MM.1S (cell line): ENCODE data around the gene COX5A.

ENCODE experiments used
- EZH2 ChIP-seq: fragments of 300-600 bp; sonication (generic); optimal IDR thresholded peaks from 2 replicates; pipeline ENCODE3; 2017; ENCODE audit warnings: low read depth, mild to moderate bottlenecking, antibody characterized with exemption, low read length, mixed read lengths
- TF ChIP-seq, protein P1 (sequence below): fragments of 300-600 bp; sonication (generic); IDR thresholded peaks from 2 replicates; pipeline ENCODE4 v1.5.1; 2016; ENCODE audit warnings: antibody characterized with exemption, low read length, mixed read lengths

DNA sequence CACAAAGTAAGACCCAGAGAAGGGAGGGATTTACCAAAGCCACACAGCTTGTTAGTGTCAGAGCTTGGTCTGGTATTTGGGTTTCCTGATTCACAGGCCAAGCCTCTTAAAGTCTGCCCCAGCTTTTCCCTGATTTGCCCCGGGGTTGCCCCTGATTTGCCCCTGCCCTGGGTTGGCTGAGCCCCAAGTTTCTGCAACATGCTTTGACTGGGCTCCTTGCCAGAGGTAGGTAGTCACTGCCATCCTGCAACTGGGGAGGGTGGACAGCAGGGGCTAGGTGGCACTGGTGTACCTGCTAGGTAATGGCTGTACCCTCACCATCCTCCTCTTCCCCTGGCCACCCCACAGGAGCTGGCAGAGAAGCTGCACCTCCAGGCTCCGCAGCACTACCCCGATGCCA lies 45.6 kb downstream of the COX5A start:
- TF ChIP-seq, protein P1, sequence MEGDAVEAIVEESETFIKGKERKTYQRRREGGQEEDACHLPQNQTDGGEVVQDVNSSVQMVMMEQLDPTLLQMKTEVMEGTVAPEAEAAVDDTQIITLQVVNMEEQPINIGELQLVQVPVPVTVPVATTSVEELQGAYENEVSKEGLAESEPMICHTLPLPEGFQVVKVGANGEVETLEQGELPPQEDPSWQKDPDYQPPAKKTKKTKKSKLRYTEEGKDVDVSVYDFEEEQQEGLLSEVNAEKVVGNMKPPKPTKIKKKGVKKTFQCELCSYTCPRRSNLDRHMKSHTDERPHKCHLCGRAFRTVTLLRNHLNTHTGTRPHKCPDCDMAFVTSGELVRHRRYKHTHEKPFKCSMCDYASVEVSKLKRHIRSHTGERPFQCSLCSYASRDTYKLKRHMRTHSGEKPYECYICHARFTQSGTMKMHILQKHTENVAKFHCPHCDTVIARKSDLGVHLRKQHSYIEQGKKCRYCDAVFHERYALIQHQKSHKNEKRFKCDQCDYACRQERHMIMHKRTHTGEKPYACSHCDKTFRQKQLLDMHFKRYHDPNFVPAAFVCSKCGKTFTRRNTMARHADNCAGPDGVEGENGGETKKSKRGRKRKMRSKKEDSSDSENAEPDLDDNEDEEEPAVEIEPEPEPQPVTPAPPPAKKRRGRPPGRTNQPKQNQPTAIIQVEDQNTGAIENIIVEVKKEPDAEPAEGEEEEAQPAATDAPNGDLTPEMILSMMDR: no peak
- TF ChIP-seq EZH2: no peak
